T-helper 2 cell treated with Interferon-gamma antibody and Interleukin-4, amounts not matched to agents 5 μg/mL and 100 μg/mL, for 36 hours (primary cell): ENCODE measurements around the gene NEURL1B.
"Not testable (repeated sequence)": the region's sequence is repeated elsewhere in the genome, so short reads cannot be mapped to it uniquely, and the experiment has no call there.

Experiments
- DNase-seq: peaks from one replicate; pipeline ENCODE4 v3.0.0; 2021; ENCODE audit warnings: low spot score
- H3K27ac Mint-ChIP-seq: one replicate; pipeline ENCODE4 v1.8.0; 2021; ENCODE audit warnings: mild to moderate bottlenecking, mixed read lengths
- H3K27me3 Mint-ChIP-seq: one replicate; pipeline ENCODE4 v1.8.0; 2021; ENCODE audit warnings: low read depth, mixed read lengths
- H3K36me3 Mint-ChIP-seq: one replicate; pipeline ENCODE4 v1.8.0; 2021; ENCODE audit warnings: low read depth, mixed read lengths
- H3K4me1 Mint-ChIP-seq: one replicate; pipeline ENCODE4 v1.8.0; 2021; ENCODE audit warnings: low read depth, mixed read lengths
- H3K4me3 Mint-ChIP-seq: one replicate; pipeline ENCODE4 v1.8.0; 2022; ENCODE audit warnings: mild to moderate bottlenecking, moderate library complexity, mixed read lengths
- H3K9me3 Mint-ChIP-seq: one replicate; pipeline ENCODE4 v1.8.0; 2021; ENCODE audit warnings: mixed read lengths

The NEURL1B gene

DNA sequence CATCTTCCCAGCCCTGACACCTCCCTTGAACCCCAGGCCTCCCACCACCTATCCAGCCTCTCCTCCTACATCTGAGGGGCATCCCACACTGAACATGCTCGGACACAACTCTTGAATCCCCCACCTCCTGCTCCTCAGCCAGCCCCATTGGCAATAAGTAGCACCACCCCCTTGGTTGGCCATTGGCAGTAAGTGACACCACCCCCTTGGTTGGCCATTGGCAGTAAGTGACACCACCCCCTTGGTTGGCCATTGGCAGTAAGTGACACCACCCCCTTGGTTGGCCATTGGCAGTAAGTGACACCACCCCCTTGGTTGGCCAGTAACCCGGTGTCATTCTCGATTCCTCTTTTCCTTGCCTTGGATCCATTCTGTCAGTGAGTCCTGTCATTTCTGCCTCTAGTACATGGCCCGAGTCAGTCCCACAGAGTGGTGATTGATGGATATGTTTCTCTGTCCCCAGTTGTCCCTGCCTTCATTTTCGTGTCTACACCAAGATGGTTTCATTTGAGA lies 37.4 kb downstream of the NEURL1B start:
- H3K27me3 Mint-ChIP-seq: peaks cover 14% of the 10 kb centered on the region
- not testable (repeated sequence) for H3K36me3 Mint-ChIP-seq, H3K9me3 Mint-ChIP-seq, H3K27ac Mint-ChIP-seq, H3K4me1 Mint-ChIP-seq, H3K4me3 Mint-ChIP-seq, DNase-seq

DNA sequence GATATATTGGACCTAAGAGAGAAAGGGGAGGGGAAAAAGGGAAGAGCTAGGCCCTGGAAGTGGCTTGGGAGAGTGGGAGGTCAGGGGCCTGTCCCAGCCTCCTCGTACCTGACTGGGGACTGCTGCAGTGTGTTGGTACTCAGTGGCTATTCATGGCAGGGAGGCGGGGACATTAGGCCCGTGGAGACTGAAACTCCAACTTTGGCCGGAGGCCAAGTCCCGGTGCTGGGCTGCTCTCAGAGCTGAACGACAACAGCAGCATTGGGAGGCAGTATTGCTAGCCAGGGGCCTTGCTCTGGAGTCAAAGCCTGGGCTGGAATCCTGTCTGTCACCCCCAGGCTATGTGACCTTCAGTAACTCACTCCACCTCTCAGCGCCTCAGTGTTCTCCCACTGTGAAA lies 37.8 kb downstream of the NEURL1B start:
- Mint-ChIP-seq H3K27ac (no peak overlapping the region), H3K4me1 (no peaks in the 10 kb centered on the region), H3K9me3 (no peaks in the 10 kb centered on the region), H3K4me3 (no peak overlapping the region), H3K36me3 (no peaks in the 10 kb centered on the region), H3K27me3 (peaks cover 14% of the 10 kb centered on the region)
- no peak for DNase-seq

DNA sequence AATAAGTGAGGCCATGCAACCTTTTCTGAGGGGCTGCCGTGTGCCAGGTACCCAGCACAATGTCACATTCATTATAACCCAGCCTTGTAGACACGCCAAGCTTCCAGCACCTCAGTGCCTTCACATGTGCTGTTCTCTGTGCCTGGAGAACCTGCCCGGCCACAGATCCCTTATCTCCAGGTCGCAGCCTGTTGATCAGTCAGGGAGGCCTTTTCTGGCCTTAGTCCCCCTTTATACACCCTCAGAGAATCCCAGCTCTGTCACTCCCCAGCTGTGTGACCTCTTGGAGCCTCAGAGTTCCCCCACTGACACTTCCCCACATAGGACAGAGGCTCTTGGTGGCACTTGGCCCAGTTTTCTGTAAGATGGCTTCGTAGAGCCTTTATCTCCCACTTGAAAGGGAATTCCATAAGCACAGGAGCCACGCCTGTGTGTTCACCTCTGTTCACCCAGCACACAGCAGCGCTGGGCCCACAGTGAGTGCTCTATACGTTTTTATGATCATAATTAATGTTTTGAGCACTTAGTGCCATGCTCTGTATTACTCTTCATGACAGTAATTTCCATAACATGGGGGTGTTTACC lies 38.7 kb downstream of the NEURL1B start:
- H3K36me3 Mint-ChIP-seq: no peaks in the 10 kb centered on the region
- H3K4me1 Mint-ChIP-seq: no peaks in the 10 kb centered on the region
- DNase-seq: no peak
- peaks cover 19% of the 10 kb centered on the region for H3K27me3 Mint-ChIP-seq
- H3K27ac Mint-ChIP-seq: no peak overlapping the region
- H3K4me3 Mint-ChIP-seq: no peak overlapping the region
- H3K9me3 Mint-ChIP-seq: no peaks in the 10 kb centered on the region

DNA sequence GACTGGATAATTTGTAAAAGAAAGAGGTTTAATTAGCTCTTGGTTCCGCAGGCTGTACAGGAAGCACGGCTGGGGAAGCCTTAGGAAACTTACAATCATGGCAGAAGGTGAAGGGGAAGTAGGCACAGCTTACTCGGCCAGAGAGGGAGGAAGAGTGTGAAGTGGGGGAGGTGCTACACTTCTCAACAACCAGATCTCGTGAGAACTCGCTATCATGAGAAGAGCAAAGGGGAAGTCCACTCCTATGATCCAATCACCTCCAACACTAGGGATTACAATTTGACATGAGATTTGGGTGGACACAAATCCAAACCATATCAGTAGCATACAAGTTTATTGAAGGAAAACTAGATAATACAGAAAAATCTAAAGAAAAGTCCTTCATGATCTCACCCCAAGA lies 39.9 kb downstream of the NEURL1B start:
- Mint-ChIP-seq H3K27me3 (peaks cover 23% of the 10 kb centered on the region), H3K4me1 (no peaks in the 10 kb centered on the region), H3K36me3 (no peaks in the 10 kb centered on the region), H3K9me3 (no peaks in the 10 kb centered on the region), H3K4me3 (no peak overlapping the region), H3K27ac (no peak overlapping the region)
- no peak for DNase-seq

DNA sequence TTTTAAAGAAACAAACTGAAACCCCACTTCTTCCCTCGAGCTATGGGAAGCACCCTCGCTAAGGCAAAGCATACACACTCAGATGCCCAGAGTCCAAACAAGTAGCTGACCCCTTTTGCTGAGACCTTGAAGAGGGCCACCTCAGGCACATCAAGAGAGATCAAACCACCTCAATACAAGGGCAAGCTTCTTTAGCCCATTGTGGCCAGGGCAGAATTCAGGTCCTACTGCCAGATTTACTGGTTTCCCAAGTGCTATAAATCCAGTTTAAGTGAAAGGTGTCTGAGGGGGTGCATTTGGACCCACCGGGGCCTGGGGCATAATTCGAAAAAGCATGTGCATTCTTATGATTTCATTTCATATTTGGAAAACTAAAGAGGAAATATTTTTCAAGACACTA lies 40.4 kb downstream of the NEURL1B start:
- Mint-ChIP-seq H3K4me1 (no peaks in the 10 kb centered on the region), H3K27ac (no peak overlapping the region), H3K4me3 (no peak overlapping the region), H3K36me3 (no peaks in the 10 kb centered on the region), H3K27me3 (peaks cover 23% of the 10 kb centered on the region), H3K9me3 (no peaks in the 10 kb centered on the region)
- DNase-seq: no peak

DNA sequence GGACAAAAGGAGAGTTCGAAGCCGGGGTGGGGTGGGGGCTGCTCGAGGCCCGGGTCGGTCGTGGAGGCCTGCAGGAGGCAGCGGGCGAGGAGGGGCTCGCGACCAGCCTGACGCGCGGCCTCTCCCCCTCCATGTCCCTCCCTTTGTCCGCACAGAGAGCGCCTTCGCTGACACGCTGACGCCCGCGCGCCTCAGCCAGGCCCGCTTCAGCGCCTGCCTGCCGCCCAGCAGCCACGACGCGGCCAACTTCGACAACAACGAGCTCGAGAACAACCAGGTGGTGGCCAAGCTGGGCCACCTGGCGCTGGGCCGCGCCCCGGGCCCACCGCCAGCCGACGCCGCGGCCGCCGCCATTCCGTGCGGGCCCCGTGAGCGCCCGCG lies 42.2 kb downstream of the NEURL1B start:
- DNase-seq: no peak
- H3K9me3 Mint-ChIP-seq: no peaks in the 10 kb centered on the region
- H3K4me3 Mint-ChIP-seq: no peak overlapping the region
- H3K36me3 Mint-ChIP-seq: no peaks in the 10 kb centered on the region
- peaks cover 23% of the 10 kb centered on the region for H3K27me3 Mint-ChIP-seq
- H3K27ac Mint-ChIP-seq: no peak overlapping the region
- peaks cover 2% of the 10 kb centered on the region for H3K4me1 Mint-ChIP-seq

DNA sequence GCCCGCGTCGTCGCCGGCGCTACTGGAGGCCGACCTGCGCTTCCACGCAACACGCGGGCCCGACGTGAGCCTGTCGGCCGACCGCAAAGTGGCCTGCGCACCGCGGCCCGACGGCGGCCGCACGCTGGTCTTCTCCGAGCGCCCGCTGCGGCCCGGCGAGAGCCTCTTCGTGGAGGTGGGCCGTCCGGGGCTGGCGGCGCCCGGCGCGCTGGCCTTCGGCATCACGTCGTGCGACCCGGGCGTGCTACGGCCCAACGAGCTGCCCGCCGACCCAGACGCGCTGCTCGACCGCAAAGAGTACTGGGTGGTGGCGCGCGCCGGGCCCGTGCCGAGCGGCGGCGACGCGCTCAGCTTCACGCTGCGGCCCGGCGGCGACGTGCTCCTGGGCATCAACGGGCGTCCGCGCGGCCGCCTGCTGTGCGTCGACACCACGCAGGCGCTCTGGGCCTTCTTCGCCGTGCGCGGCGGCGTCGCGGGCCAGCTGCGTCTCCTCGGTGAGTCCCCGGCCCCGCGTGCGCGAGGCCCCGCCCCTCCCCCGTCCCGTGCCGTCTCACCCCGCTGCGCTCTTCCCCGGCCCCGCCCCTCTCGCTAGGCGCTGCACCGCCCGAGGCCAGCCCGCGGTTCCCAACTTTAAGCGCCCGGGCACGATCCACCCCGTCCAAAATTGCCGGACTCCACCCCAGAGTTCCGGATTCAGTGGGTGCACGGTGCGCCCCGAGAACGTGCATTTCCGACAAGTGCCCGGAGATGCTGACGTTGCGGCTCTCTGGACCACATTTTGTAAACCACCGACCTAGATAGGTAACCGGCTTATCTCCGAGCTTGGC lies 42.8 kb downstream of the NEURL1B start:
- peak; percentile 19 for DNase-seq
- Mint-ChIP-seq H3K27me3 (peaks cover 23% of the 10 kb centered on the region), H3K27ac (no peak overlapping the region), H3K9me3 (no peaks in the 10 kb centered on the region), H3K4me1 (peaks cover 6% of the 10 kb centered on the region), H3K4me3 (peak overlapping the region; percentile 26), H3K36me3 (no peaks in the 10 kb centered on the region)

DNA sequence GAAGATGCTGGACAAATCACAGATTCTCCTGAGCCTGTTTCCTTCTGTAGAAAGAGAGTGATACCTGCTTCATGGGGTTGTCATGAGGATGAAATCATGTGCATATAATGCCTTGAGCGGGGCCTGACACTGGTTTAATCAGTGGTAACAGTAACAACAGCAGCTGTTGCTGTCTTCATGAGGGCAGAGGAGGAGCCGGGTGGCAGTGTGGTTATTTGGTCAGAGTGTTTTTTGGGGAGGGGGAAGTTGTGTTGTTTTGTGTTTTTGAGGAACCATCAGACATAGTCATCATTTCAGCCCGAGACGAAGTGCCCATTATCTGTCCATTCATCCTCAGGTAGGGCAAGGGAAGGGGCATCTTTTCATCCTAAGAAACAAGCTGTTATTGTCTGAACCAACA lies 44.0 kb downstream of the NEURL1B start:
- H3K4me3 Mint-ChIP-seq: no peak overlapping the region
- peaks cover 10% of the 10 kb centered on the region for H3K4me1 Mint-ChIP-seq
- H3K9me3 Mint-ChIP-seq: no peaks in the 10 kb centered on the region
- no peak for DNase-seq
- H3K27me3 Mint-ChIP-seq: peaks cover 23% of the 10 kb centered on the region
- H3K36me3 Mint-ChIP-seq: no peaks in the 10 kb centered on the region
- H3K27ac Mint-ChIP-seq: no peak overlapping the region

DNA sequence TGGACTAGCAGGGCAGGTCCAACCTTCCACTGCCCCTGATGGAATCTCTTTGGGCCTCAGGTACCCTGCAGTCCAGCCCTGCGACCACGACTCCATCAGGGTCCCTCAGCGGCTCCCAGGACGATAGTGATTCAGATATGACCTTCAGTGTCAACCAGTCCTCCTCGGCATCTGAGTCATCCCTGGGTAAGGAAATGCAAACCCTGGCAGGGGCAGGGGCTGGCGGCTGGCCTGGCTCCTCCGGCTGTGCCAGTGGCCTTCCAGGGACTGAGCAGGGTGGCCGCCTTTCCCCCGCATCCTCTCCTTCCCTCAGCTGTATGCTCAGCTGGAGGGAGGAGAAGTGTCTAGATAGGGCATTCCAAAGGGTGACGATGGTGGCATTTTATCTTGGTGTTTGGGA lies 45.0 kb downstream of the NEURL1B start:
- no peaks in the 10 kb centered on the region for H3K36me3 Mint-ChIP-seq
- peaks cover 23% of the 10 kb centered on the region for H3K27me3 Mint-ChIP-seq
- no peak overlapping the region for H3K27ac Mint-ChIP-seq
- H3K9me3 Mint-ChIP-seq: no peaks in the 10 kb centered on the region
- H3K4me3 Mint-ChIP-seq: no peak overlapping the region
- no peak for DNase-seq
- peaks cover 14% of the 10 kb centered on the region for H3K4me1 Mint-ChIP-seq

DNA sequence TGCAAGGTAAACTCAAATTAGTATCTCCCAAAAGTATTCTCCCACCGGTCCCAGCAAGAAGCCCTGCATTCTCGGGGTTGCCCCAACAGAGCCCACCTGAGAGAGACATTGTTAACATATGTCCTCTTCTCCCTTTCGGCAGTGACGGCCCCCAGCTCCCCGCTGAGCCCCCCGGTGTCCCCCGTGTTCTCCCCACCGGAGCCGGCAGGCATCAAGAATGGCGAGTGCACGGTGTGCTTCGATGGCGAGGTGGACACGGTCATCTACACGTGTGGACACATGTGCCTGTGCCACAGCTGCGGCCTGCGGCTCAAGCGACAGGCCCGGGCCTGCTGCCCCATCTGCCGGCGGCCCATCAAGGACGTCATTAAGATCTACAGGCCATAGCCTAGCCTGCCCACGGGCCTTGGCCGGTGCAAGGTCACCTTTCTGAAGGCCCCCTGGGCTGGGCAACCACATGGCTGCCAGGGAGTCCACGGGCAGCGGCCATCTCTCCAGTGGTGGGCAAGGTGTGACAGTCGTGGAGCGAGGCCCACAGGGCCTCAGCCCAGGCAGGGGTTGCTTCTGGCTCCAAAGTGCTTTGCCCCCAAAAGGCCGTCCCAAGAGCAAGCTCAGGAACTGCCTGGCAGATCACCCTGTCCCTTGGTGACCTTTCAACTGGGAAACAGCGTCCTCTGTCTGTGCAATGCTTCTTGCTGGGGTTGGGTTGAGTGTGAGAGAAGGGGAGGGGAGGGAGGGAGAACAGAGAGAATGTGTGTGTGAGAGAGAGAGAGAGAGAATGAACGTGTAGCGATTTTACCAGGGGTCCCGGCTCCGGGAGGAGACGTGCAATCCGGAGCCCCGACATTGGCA lies 45.7 kb downstream of the NEURL1B start:
- H3K9me3 Mint-ChIP-seq: no peaks in the 10 kb centered on the region
- no peaks in the 10 kb centered on the region for H3K36me3 Mint-ChIP-seq
- H3K27me3 Mint-ChIP-seq: peaks cover 19% of the 10 kb centered on the region
- H3K4me3 Mint-ChIP-seq: no peak overlapping the region
- H3K27ac Mint-ChIP-seq: no peak overlapping the region
- peaks cover 17% of the 10 kb centered on the region for H3K4me1 Mint-ChIP-seq
- no peak for DNase-seq

DNA sequence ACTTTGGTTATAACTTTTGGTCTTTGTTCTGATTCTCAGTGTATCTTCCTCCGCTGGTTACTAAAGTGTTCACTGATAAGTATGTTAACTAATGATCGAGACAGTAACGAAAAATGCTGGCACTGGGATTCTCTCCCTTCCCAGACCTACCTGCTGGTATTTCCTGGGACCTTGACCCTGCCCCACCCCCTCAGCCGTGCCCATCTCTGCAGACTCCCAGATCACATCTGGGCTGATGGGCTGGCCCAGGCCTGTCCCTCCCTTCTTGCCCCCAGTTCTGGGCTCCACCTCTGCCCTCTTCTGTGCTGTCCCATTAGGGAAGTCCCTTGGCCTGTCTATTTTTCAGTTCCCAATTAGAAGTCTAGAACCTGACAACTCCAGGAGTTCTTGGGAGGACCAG lies 46.9 kb downstream of the NEURL1B start:
- peaks cover 17% of the 10 kb centered on the region for H3K4me1 Mint-ChIP-seq
- no peak overlapping the region for H3K4me3 Mint-ChIP-seq
- H3K27me3 Mint-ChIP-seq: peaks cover 10% of the 10 kb centered on the region
- no peak for DNase-seq
- H3K27ac Mint-ChIP-seq: peak overlapping the region; percentile 64
- no peaks in the 10 kb centered on the region for H3K9me3 Mint-ChIP-seq
- no peaks in the 10 kb centered on the region for H3K36me3 Mint-ChIP-seq

DNA sequence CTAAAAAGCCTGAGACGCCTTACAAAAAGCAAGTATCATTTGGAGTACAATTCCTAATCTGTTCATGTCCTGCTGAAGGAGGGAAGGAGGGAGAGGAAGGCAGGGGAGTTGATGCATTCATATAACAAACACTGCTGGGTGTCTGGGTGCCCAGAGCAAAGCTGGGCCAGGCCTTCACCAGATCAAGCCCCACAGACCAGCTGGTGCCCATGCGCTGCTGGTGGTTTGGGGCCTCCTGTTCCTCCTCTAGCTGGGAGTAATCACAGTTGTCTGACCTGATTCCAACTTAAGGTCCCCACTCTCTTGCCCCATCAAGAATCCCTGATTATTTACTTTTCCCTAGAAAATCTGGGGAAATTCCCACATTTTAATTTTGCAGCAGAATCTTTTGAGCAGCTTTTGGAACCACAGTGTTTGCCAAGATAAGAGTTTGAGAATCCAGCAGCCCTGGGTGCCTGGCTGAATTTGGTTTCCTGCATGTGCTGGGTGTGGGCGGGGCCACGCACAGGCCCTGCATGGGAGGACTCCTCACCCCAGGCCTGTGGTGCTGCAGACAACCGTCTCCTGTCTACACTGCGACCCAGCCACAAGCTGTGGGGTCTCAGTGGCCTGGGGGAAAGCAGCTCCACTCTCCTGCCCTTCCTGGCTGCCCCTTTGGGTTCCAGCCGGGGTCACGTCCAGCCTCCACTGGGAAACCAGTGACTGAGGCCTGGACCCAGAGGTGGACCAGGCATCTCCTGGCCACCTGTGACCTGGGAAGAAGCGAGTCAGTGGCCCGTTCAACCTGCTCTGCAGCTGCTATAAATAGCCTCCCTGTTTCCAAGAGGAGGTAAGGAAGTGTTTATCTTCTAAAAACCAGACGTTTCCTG lies 47.5 kb downstream of the NEURL1B start:
- Mint-ChIP-seq H3K27me3 (peaks cover 9% of the 10 kb centered on the region), H3K4me3 (no peak overlapping the region), H3K27ac (peak overlapping the region; percentile 64), H3K36me3 (no peaks in the 10 kb centered on the region), H3K4me1 (peaks cover 17% of the 10 kb centered on the region), H3K9me3 (no peaks in the 10 kb centered on the region)
- peak; percentile 25 for DNase-seq

DNA sequence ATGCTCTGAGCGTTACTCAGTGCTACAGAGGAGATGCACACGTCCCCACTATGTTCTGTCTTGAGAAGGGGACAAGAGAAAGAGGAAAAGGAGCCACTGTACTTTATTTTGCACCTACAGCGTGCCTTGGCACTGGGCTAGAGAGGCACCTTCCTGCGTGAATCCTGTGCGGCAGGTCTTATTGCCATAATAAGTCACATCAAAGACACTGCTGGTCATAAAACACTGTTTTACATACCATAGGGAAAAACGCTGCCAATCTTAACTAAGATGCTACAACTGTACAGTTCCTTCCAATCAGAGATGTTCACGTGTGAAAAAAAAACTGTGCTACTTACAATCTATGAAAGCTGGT lies 48.1 kb downstream of the NEURL1B start:
- Mint-ChIP-seq H3K4me1 (peaks cover 17% of the 10 kb centered on the region), H3K27ac (peak overlapping the region; percentile 36), H3K9me3 (no peaks in the 10 kb centered on the region), H3K27me3 (peaks cover 9% of the 10 kb centered on the region), H3K4me3 (no peak overlapping the region), H3K36me3 (no peaks in the 10 kb centered on the region)
- DNase-seq: no peak
